Trophoblast cell (in vitro differentiated cells and primary cell): Measurements from ENCODE around the gene C10orf90.

Experiments
- DNase-seq, 2 donors: peaks; one replicate each; pipeline ENCODE4 v3.0.0-alpha.2; 2016
- H2AFZ ChIP-seq: 2 replicates; pipeline ENCODE4 v1.6.1; 2013; ENCODE audit warnings: low read length, moderate library complexity, mild to moderate bottlenecking; ENCODE audit not compliant: insufficient read depth, poor library complexity
- H2AK5ac ChIP-seq: 2 replicates; pipeline ENCODE4 v1.6.1; 2013; ENCODE audit warnings: mild to moderate bottlenecking, low read length
- H2BK120ac ChIP-seq: 2 replicates; pipeline ENCODE4 v1.6.1; 2013; ENCODE audit warnings: low read length, mild to moderate bottlenecking, moderate library complexity; ENCODE audit not compliant: insufficient read depth, poor library complexity
- H2BK12ac ChIP-seq: 2 replicates; pipeline ENCODE4 v1.6.1; 2013; ENCODE audit warnings: mild to moderate bottlenecking, low read length, moderate library complexity
- H2BK5ac ChIP-seq: 2 replicates; pipeline ENCODE4 v1.6.1; 2013; ENCODE audit warnings: low read length, low read depth, moderate library complexity, mild to moderate bottlenecking; ENCODE audit not compliant: poor library complexity
- H3K14ac ChIP-seq: 2 replicates; pipeline ENCODE4 v1.6.1; 2013; ENCODE audit warnings: mild to moderate bottlenecking, low read length
- H3K18ac ChIP-seq: 2 replicates; pipeline ENCODE4 v1.6.1; 2013; ENCODE audit warnings: mild to moderate bottlenecking, low read length
- H3K23ac ChIP-seq: 2 replicates; pipeline ENCODE4 v1.6.1; 2013; ENCODE audit warnings: low read length
- H3K27ac ChIP-seq: 2 replicates; pipeline ENCODE4 v1.5.1; 2013; ENCODE audit warnings: low read depth, mild to moderate bottlenecking, inconsistent platforms, low read length, moderate library complexity
- H3K27me3 ChIP-seq: 2 replicates; pipeline ENCODE4 v1.6.1; 2013; ENCODE audit warnings: inconsistent platforms, mild to moderate bottlenecking, low read length, moderate library complexity; ENCODE audit not compliant: insufficient read depth
- H3K36me3 ChIP-seq, 2 experiments: 1 replicate in 1 of 2; 2 replicates in 1 of 2; pipeline ENCODE4 v1.6.1; 2013; ENCODE audit warnings: low read length in 2 of 2, mild to moderate bottlenecking in 2 of 2, moderate library complexity in 1 of 2; ENCODE audit not compliant: insufficient read depth in 2 of 2, control insufficient read depth in 1 of 2
- H3K4ac ChIP-seq: 2 replicates; pipeline ENCODE4 v1.6.1; 2013; ENCODE audit warnings: low read depth, mild to moderate bottlenecking, low read length, moderate library complexity
- H3K4me1 ChIP-seq, 2 experiments: 1 replicate in 1 of 2; 2 replicates in 1 of 2; pipeline ENCODE4 v1.6.1; 2013; ENCODE audit warnings: low read length in 2 of 2, mild to moderate bottlenecking in 2 of 2, moderate library complexity in 1 of 2; ENCODE audit not compliant: insufficient read depth in 2 of 2, control insufficient read depth in 1 of 2
- H3K4me2 ChIP-seq: 2 replicates; pipeline ENCODE4 v1.6.1; 2013; ENCODE audit warnings: inconsistent platforms, mild to moderate bottlenecking, low read length, moderate library complexity
- H3K4me3 ChIP-seq: 2 replicates; pipeline ENCODE4 v1.5.1; 2013; ENCODE audit warnings: mild to moderate bottlenecking, low read depth, low read length, inconsistent platforms
- H3K79me1 ChIP-seq: one replicate; pipeline ENCODE4 v1.6.1; 2013; ENCODE audit warnings: low read length
- H3K79me2 ChIP-seq: 2 replicates; pipeline ENCODE4 v1.6.1; 2013; ENCODE audit warnings: low read length, mild to moderate bottlenecking; ENCODE audit not compliant: control insufficient read depth, insufficient read depth, poor library complexity
- H3K9ac ChIP-seq: 2 replicates; pipeline ENCODE4 v1.6.1; 2013; ENCODE audit warnings: mild to moderate bottlenecking, low read length
- H3K9me3 ChIP-seq: 2 replicates; pipeline ENCODE4 v1.6.1; 2013; ENCODE audit warnings: low read depth, mild to moderate bottlenecking, control low read depth, inconsistent platforms, low read length; ENCODE audit not compliant: insufficient read depth
- H4K12ac ChIP-seq: 2 replicates; pipeline ENCODE4 v1.6.1; 2013; ENCODE audit warnings: low read depth, mild to moderate bottlenecking, low read length, moderate library complexity
- H4K8ac ChIP-seq: 2 replicates; pipeline ENCODE4 v1.6.1; 2013; ENCODE audit warnings: low read depth, mild to moderate bottlenecking, low read length, moderate library complexity
- H4K91ac ChIP-seq: one replicate; pipeline ENCODE4 v1.6.1; 2013; ENCODE audit warnings: low read depth, mild to moderate bottlenecking, low read length, moderate library complexity
- WGBS: extraction: QIAGEN DNeasy Blood & Tissue Kit; methylation state at CpG from one replicate; pipeline ENCODE4 v1.1.7; 2013; ENCODE audit warnings: missing lambda C conversion rate; ENCODE audit not compliant: insufficient read length, insufficient coverage; ENCODE audit errors: extremely low coverage; 5-methylcytosine and 5-hydroxymethylcytosine counted together

Gene C10orf90

DNA sequence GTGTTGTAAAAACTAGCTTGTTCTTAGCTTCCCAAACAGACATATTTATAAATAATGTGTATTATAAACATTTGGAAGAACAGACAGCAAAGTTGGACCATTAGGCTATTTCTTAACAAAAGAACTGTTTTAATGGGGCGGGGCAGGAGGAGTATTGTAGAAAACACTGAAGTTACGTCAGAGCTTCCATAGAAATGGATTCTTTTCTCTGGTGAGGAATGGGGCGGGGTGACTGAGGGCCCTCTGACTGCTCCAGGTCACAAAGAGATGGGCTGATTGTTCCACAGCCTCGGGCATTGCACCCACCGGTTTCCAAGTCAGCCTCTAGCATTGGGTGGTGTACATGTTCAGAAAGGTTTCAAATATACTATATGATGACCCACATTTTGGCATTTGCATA, 245.5 kb downstream of the C10orf90 start:
- no peak overlapping the region for H3K14ac ChIP-seq
- no peaks in the 10 kb centered on the region for H3K4me1 ChIP-seq
- H3K27me3 ChIP-seq: peaks cover 2% of the 10 kb centered on the region
- no peak overlapping the region for H3K4me3 ChIP-seq
- H3K18ac ChIP-seq: no peak overlapping the region
- no peaks in the 10 kb centered on the region for H3K36me3 ChIP-seq
- H3K27ac ChIP-seq: no peak overlapping the region
- no peak overlapping the region for H3K23ac ChIP-seq
- no peak overlapping the region for H2AK5ac ChIP-seq
- no peak overlapping the region for H3K4ac ChIP-seq
- no peak overlapping the region for H3K4me2 ChIP-seq
- no peak overlapping the region for H2AFZ ChIP-seq
- no CpG with 5 or more reads among the region's 5 CpGs for WGBS
- H2BK12ac ChIP-seq: no peak overlapping the region
- DNase-seq: peak; percentile 72 to 91
- no peaks in the 10 kb centered on the region for H3K79me2 ChIP-seq
- no peaks in the 10 kb centered on the region for H3K79me1 ChIP-seq
- H4K8ac ChIP-seq: no peak overlapping the region
- H3K9ac ChIP-seq: no peak overlapping the region
- peaks cover 8% of the 10 kb centered on the region for H3K9me3 ChIP-seq
- no peak overlapping the region for H2BK120ac ChIP-seq
- no peak overlapping the region for H4K91ac ChIP-seq
- no peak overlapping the region for H2BK5ac ChIP-seq
- no peak overlapping the region for H4K12ac ChIP-seq

DNA sequence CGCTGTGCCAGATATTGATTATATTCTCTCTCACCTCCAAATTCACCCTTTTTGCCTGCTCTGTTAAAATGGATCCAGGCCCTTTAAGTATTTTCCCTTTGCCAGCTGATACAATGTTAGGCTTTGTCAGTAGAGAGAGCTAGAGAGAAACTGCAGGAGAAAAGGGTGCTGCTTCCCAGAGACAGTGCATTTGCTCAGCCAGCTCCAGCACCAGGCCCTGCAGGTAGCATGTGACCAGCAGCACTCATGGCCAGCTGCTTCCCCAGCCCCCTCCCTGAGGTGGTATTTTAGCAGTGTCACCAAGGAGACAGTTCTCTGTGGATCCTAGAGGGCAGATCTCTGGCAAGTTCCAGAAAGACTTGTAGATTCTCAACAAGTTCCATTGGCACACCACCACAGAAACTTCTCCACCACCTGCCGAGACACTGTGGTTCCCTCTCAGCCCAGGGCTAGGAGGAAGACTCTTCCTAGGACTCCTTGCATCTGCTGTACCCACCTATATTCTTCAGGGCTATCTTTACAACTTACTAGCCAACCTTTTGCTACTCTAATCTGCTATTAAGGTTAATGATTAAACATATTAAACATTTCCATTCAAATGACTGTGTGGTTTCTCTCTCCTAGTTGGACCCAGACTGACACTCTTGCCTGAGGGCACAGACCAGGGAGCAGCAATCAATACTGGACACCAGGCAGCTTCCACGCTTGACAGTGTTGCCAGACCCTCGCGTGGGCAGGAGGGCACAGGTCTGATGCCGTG, 246.6 kb downstream of the C10orf90 start:
- no peak overlapping the region for H4K12ac ChIP-seq
- no peaks in the 10 kb centered on the region for H3K27me3 ChIP-seq
- no peak overlapping the region for H3K9ac ChIP-seq
- no peak overlapping the region for H3K27ac ChIP-seq
- H3K14ac ChIP-seq: no peak overlapping the region
- no peak overlapping the region for H2AK5ac ChIP-seq
- H2AFZ ChIP-seq: no peak overlapping the region
- peaks cover 8% of the 10 kb centered on the region for H3K9me3 ChIP-seq
- no CpG with 5 or more reads among the region's 6 CpGs for WGBS
- H4K8ac ChIP-seq: no peak overlapping the region
- DNase-seq: peak; percentile 83 to 86
- no peak overlapping the region for H3K4ac ChIP-seq
- no peak overlapping the region for H2BK120ac ChIP-seq
- H3K79me2 ChIP-seq: no peaks in the 10 kb centered on the region
- H3K23ac ChIP-seq: no peak overlapping the region
- H3K36me3 ChIP-seq: no peaks in the 10 kb centered on the region
- H3K4me3 ChIP-seq: no peak overlapping the region
- no peak overlapping the region for H2BK5ac ChIP-seq
- H3K79me1 ChIP-seq: no peaks in the 10 kb centered on the region
- H4K91ac ChIP-seq: no peak overlapping the region
- H3K4me2 ChIP-seq: no peak overlapping the region
- no peak overlapping the region for H3K18ac ChIP-seq
- no peak overlapping the region for H2BK12ac ChIP-seq
- H3K4me1 ChIP-seq: no peaks in the 10 kb centered on the region

DNA sequence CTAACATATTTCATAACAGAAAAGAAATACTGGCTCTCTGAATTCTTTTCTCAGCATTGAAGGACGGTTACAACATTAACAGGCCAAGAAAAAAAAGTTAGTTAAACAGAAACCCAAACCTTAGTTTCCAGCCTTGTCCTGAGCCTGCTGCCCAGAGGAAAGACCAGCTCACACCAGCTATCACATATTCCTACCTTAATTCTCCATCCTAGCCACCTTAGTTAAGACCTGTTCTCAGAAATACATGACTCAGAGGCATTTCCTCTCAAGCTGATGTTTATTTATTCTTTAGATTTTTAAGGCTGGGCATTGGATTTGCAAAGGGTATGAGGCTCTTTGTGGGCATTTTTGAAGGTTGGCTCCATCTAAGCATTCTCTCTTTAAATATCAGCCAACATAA, 247.9 kb downstream of the C10orf90 start:
- no CpG with 5 or more reads among the region's 1 CpG for WGBS
- H2BK5ac ChIP-seq: no peak overlapping the region

DNA sequence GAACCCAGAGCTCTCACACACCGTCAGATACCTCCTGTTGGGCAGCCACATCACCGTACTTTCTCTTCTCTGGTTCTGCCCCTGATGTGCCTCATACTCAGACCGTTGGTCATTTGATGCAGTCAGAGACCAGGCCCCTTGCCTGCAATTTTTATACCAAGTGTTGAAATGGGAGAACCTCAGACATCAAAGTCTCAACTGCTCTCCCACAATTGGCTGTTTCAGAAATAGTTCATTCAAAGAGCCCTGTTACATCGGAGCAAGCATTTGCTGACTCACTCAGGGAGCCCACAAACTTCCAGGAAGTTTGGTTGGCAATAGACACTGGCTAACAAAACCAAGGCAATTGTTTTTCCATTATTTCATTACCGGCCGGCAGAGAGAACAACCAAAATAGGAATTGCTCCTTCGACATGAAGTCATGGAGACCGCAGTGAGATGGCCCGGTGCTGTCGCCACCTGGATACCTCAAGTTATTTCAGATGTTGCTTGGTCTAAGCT, 248.7 kb downstream of the C10orf90 start:
- Histone ChIP-seq H3K14ac (no peak overlapping the region), H3K18ac (no peak overlapping the region), H3K9ac (no peak overlapping the region), H3K4ac (no peak overlapping the region), H3K79me1 (no peaks in the 10 kb centered on the region), H2BK120ac (no peak overlapping the region), H3K4me1 (no peaks in the 10 kb centered on the region), H3K36me3 (no peaks in the 10 kb centered on the region), H3K4me3 (no peak overlapping the region), H3K9me3 (peaks cover 11% of the 10 kb centered on the region), H4K91ac (no peak overlapping the region), H3K79me2 (no peaks in the 10 kb centered on the region), H4K12ac (no peak overlapping the region), H3K27ac (no peak overlapping the region), H3K23ac (no peak overlapping the region), H2AK5ac (no peak overlapping the region), H2BK5ac (no peak overlapping the region), H4K8ac (no peak overlapping the region), H2BK12ac (no peak overlapping the region), H3K27me3 (no peaks in the 10 kb centered on the region), H2AFZ (no peak overlapping the region), H3K4me2 (no peak overlapping the region)
- no CpG with 5 or more reads among the region's 10 CpGs for WGBS
- no peak for DNase-seq

More for the DNA sequence above, 247.9 kb downstream of the C10orf90 start:
- no peaks in the 10 kb centered on the region for H3K79me1 ChIP-seq
- H3K4me3 ChIP-seq: no peak overlapping the region
- H3K9me3 ChIP-seq: peaks cover 11% of the 10 kb centered on the region
- no peak overlapping the region for H3K27ac ChIP-seq
- no peak overlapping the region for H3K23ac ChIP-seq
- H3K79me2 ChIP-seq: no peaks in the 10 kb centered on the region
- DNase-seq: no peak
- no peak overlapping the region for H3K4me2 ChIP-seq
- H3K4ac ChIP-seq: no peak overlapping the region
- H3K18ac ChIP-seq: no peak overlapping the region
- no peak overlapping the region for H2BK12ac ChIP-seq
- no peak overlapping the region for H2AK5ac ChIP-seq
- H4K91ac ChIP-seq: no peak overlapping the region
- H2AFZ ChIP-seq: no peak overlapping the region
- H3K9ac ChIP-seq: no peak overlapping the region
- no peak overlapping the region for H2BK120ac ChIP-seq
- H3K4me1 ChIP-seq: no peaks in the 10 kb centered on the region
- H4K12ac ChIP-seq: no peak overlapping the region
- H3K27me3 ChIP-seq: no peaks in the 10 kb centered on the region
- H3K36me3 ChIP-seq: no peaks in the 10 kb centered on the region
- H3K14ac ChIP-seq: no peak overlapping the region
- no peak overlapping the region for H4K8ac ChIP-seq
